Heart left ventricle (tissue), 16 donors: ENCODE results near the gene PLA2G3. TPM values are rescaled to one million over a fixed set of nuclear protein-coding genes. Genes with fewer than 3 reads are reported as not detected.

Experiments
- ATAC-seq, 4 donors: fragments of 200-7000 bp; cut with Tn5 transposase; one replicate each; pipeline ENCODE4 v1.9.1; 2020 to 2022; ENCODE audit warnings: moderate library complexity in 4 of 4, mild to moderate bottlenecking in 3 of 4, moderate number of reproducible peaks in 1 of 4
- DNase-seq, 5 donors: peaks; one replicate each; pipeline ENCODE4 v3.0.0-alpha.2; 2020
- H3K27ac ChIP-seq, 12 donors: fragments of 200-600 bp; sonication (generic) in 4 of 12; one replicate each; pipeline versions ENCODE4 v1.5.0 to v1.8.0; 2016 to 2022; ENCODE audit warnings: mild to moderate bottlenecking in 2 of 12
- H3K27me3 ChIP-seq, 9 donors: fragments of 200-600 bp; sonication (generic) in 2 of 9; one replicate each; pipeline versions ENCODE4 v1.5.1 to v1.8.0; 2016 to 2022; ENCODE audit warnings: mild to moderate bottlenecking in 3 of 9
- H3K36me3 ChIP-seq, 9 donors: fragments of 200-600 bp; sonication (generic) in 2 of 9; one replicate each; pipeline versions ENCODE4 v1.5.0 to v1.8.0; 2018 to 2022; ENCODE audit warnings: mild to moderate bottlenecking in 2 of 9
- H3K4me1 ChIP-seq, 12 donors: fragments of 200-600 bp; sonication (generic) in 4 of 12; one replicate each; pipeline versions ENCODE4 v1.5.0 to v1.8.0; 2016 to 2022; ENCODE audit warnings: mild to moderate bottlenecking in 3 of 12
- H3K4me3 ChIP-seq, 12 donors: fragments of 200-600 bp; sonication (generic) in 4 of 12; one replicate each; pipeline versions ENCODE4 v1.5.0 to v1.8.0; 2017 to 2022; ENCODE audit warnings: mild to moderate bottlenecking in 9 of 12, moderate library complexity in 4 of 12
- H3K9me3 ChIP-seq, 12 donors: fragments of 200-600 bp; sonication (generic) in 4 of 12; one replicate each; pipeline versions ENCODE4 v1.5.0 to v1.8.0; 2016 to 2022; ENCODE audit warnings: mild to moderate bottlenecking in 1 of 12
- POLR2A ChIP-seq, 2 donors: fragments of 450-650 bp; IDR thresholded peaks; one replicate each; pipeline ENCODE4 v1.6.1; 2017; ENCODE audit warnings: antibody characterized with exemption in 2 of 2, mild to moderate bottlenecking in 2 of 2, moderate library complexity in 2 of 2
- WGBS, 4 donors: extraction: QIAGEN DNeasy Blood & Tissue Kit in 2 of 4; methylation state at CpG; one replicate each; pipeline versions ENCODE4 v1.1.5 to v1.1.7; 2013 to 2018; 5-methylcytosine and 5-hydroxymethylcytosine counted together
- intact Hi-C, 10 donors: fragments of 100-400 bp; cut with DNase I; formaldehyde crosslinking; loops; one replicate each; pipeline versions ENCODE4 v1.11.1 to v1.14.2; 2022
- polyA plus RNA-seq, 2 donors: library from polyadenylated mRNA; stranded (reverse); fragments of 200-250 nt; gene quantifications; one replicate each; pipeline ENCODE4 v1.2.3, GENCODE V29; 2013
- total RNA-seq, 9 donors: library from RNA; depleted of rRNA in 2 of 9; stranded (reverse); fragments of >200 nt in 2 of 9; fragmentation: NEBNext Ultra II Directional in 3 of 9; extraction: Animal tissue kit (Norgen Biotek cat#: 25700) in 3 of 9; gene quantifications; one replicate each; pipeline versions ENCODE4 v1.1.0 to v1.2.4, GENCODE V29; 2016 to 2023
- TF ChIP-seq, protein P1 (sequence below), 12 donors: fragments of 200-600 bp; sonication (generic) in 4 of 12; IDR thresholded peaks; one replicate each; pipeline versions ENCODE4 v1.5.0 to v1.8.0; 2018 to 2022; ENCODE audit warnings: antibody characterized with exemption in 12 of 12, mild to moderate bottlenecking in 5 of 12
- donor health status: ischemic (EF 13 %, LVEDD 7.1; RV severe dilation, severe dysfunction).
- donor health status: healthy with polysubstance abuse.
- donor health status: DM: no; HTN: yes; CAD: no.
- donor health status: DM: no; HTN: no; CAD: no.
- donor health status: ischemic (EF 25% LVEDD 6.9; RV normal size, moderate dysfunction).
- donor health status: ischemic (EF 25% LVEDD 5.7; RV mildly dilated, moderate dysfunction).
- donor health status: healthy.
- donor health status: DM: yes; HTN: yes; CAD: no.
- donor health status: ischemic (EF 35%, LVEDD 5.7; RV mildly dilated, moderate dysfunction).
- donor health status: nonischemic (EF 11% LVEDD 7.7; RV severe dilation, severe dysfunction).
- donor health status: DM: yes; HTN: yes; CAD: no.
- donor health status: PGD.
- donor health status: ischemic (EF 29% LVEDD 5.4; RV normal size, mild dysfunction).
- donor health status: nonischemic (EF 23%, LVEDD 6.1; RV moderate dilation, normal function).

Gene PLA2G3
- total and polyA plus RNA-seq, 11 donors: not detected

DNA sequence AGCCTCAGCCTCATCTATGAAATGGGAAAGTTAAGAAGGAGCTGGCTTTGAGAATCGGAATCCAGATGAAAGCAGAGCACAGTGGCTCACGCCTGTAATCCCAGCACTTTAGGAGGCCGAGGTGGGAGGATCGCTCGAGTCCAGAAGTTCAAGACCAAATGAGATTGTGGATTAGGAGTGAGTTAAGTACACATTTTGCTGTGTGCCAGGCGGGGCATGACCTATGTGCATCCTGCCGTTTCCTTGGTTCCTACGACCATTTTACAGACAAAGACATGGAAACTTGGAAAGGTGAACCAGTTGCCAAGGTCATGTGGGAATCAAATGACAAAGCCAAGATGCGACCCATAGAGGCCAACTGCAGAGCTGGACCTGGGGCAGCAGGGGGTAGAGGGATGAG, 4.2 kb downstream of the PLA2G3 start:
- DNase-seq (no peak), ATAC-seq (no peak)
- no peaks in the 10 kb centered on the region for H3K9me3 ChIP-seq
- no peak overlapping the region for H3K4me3 ChIP-seq
- TF ChIP-seq POLR2A (IDR thresholded peaks at IDR 0.05): no peak
- TF ChIP-seq, protein P1, sequence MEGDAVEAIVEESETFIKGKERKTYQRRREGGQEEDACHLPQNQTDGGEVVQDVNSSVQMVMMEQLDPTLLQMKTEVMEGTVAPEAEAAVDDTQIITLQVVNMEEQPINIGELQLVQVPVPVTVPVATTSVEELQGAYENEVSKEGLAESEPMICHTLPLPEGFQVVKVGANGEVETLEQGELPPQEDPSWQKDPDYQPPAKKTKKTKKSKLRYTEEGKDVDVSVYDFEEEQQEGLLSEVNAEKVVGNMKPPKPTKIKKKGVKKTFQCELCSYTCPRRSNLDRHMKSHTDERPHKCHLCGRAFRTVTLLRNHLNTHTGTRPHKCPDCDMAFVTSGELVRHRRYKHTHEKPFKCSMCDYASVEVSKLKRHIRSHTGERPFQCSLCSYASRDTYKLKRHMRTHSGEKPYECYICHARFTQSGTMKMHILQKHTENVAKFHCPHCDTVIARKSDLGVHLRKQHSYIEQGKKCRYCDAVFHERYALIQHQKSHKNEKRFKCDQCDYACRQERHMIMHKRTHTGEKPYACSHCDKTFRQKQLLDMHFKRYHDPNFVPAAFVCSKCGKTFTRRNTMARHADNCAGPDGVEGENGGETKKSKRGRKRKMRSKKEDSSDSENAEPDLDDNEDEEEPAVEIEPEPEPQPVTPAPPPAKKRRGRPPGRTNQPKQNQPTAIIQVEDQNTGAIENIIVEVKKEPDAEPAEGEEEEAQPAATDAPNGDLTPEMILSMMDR (IDR thresholded peaks at IDR 0.05): no peak
- intact Hi-C loops: no loop called here
- no peak overlapping the region for H3K27ac ChIP-seq
- no peaks in the 10 kb centered on the region for H3K36me3 ChIP-seq
- peaks cover 0 to 4% (median 0%) of the 10 kb centered on the region in 12 donors for H3K4me1 ChIP-seq
- WGBS, 4 donors: 80 to 89% (median 86%) methylated on average over 9 of the region's 9 CpGs
- peaks cover 0 to 8% (median 0%) of the 10 kb centered on the region in 9 donors for H3K27me3 ChIP-seq

DNA sequence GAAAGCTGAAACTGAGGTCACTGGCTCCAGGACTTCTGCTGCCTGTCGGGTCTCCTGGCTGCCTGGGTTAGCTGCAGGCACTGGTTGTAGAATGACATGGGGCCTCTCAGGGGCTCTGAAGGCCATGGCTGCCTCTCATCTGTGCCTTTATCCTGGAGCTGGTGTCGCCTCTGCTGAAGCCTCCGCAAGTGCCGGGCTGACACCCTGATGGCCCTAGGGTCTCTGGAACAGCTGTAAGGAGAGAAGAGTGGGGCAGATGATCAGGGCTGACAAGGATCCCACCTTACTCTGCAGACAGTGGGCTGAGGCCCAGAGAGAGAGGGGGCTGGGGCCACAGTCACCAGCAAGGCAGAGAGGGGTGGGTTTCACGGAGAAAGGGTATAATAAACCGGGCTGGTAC, 4.6 kb downstream of the PLA2G3 start:
- ATAC-seq (no peak), DNase-seq (no peak)
- Histone ChIP-seq H3K4me3 (no peak overlapping the region), H3K36me3 (no peaks in the 10 kb centered on the region), H3K9me3 (no peaks in the 10 kb centered on the region), H3K4me1 (peaks cover 0 to 3% (median 0%) of the 10 kb centered on the region in 12 donors), H3K27ac (no peak overlapping the region), H3K27me3 (peaks cover 0 to 8% (median 0%) of the 10 kb centered on the region in 9 donors)
- intact Hi-C loops: no loop called here
- TF ChIP-seq, protein P1 (IDR thresholded peaks at IDR 0.05): no peak
- TF ChIP-seq POLR2A (IDR thresholded peaks at IDR 0.05): no peak
- WGBS, 4 donors: 88 to 95% (median 93%) methylated on average over 5 to 6 of the region's 6 CpGs

DNA sequence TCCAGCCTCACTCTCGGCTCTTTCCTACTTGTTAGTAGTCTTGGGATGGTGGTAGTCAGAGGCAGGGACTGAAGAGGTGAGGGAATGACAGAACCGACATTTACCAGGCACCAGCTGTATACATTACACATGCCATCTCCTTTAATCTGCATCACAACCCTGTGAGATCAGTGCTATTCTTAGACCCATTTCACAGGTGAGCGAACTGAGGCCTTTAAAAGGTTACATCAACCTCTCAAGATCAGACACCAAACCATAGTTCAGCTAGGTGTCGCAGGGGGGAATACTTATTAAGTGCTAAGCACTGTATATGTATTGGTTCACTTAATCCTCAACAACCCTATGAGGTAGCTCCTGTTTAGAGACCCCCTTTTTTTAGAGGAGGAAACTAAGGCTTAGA, 5.6 kb downstream of the PLA2G3 start:
- 80 to 90% (median 89%) methylated on average over 4 of the region's 4 CpGs for WGBS, 4 donors
- Histone ChIP-seq H3K27me3 (peaks cover 0 to 4% (median 0%) of the 10 kb centered on the region in 9 donors), H3K27ac (no peak overlapping the region), H3K36me3 (peaks cover 0 to 9% (median 0%) of the 10 kb centered on the region in 9 donors), H3K9me3 (no peaks in the 10 kb centered on the region), H3K4me1 (peaks cover 0 to 3% (median 0%) of the 10 kb centered on the region in 12 donors), H3K4me3 (no peak overlapping the region)
- intact Hi-C loops: no loop called here
- TF ChIP-seq, protein P1 (IDR thresholded peaks at IDR 0.05): no peak
- TF ChIP-seq POLR2A (IDR thresholded peaks at IDR 0.05): no peak
- ATAC-seq (no peak), DNase-seq (no peak)

DNA sequence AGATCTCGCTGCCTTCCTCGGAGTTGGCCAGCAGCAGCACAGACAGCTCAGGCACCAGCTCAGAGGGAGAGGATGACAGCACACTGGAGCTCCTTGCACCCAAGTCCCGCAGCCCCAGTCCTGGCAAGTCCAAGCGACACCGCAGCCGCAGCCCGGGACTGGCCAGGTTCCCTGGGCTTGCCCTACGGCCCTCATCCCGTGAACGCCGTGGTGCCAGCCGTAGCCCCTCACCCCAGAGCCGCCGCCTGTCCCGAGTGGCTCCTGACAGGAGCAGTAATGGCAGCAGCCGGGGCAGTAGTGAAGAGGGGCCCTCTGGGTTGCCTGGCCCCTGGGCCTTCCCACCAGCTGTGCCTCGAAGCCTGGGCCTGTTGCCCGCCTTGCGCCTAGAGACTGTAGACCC, 6.4 kb downstream of the PLA2G3 start:
- TF ChIP-seq POLR2A (IDR thresholded peaks at IDR 0.05): no peak
- TF ChIP-seq, protein P1 (IDR thresholded peaks at IDR 0.05): no peak
- WGBS, 4 donors: 94 to 100% (median 96%) methylated on average over 3 to 19 of the region's 19 CpGs
- Histone ChIP-seq H3K27ac (no peak overlapping the region), H3K27me3 (no peaks in the 10 kb centered on the region), H3K4me1 (peaks cover 0 to 3% (median 0%) of the 10 kb centered on the region in 12 donors), H3K9me3 (no peaks in the 10 kb centered on the region), H3K4me3 (no peak overlapping the region), H3K36me3 (peaks cover 0 to 13% (median 0%) of the 10 kb centered on the region in 9 donors)
- DNase-seq (no peak), ATAC-seq (peak in 1 of 4 donors; percentile 4)
- intact Hi-C loops: no loop called here
